SK-N-SH treated with all-trans-retinoic acid at 6 μM for 48 hours (cell line): ENCODE measurements around the gene SLAMF1.

Experiments used
- ATAC-seq: fragments of 200-7000 bp; cut with Tn5 transposase; 3 replicates; pipeline ENCODE4 v1.9.1; 2020; ENCODE audit warnings: mild to moderate bottlenecking, moderate library complexity
- ARNTL ChIP-seq: fragments of 450-650 bp; formaldehyde crosslinking; IDR thresholded peaks from 2 replicates; pipeline ENCODE4 v1.5.0; 2020; ENCODE audit warnings: low read depth, mild to moderate bottlenecking, moderate library complexity, borderline replicate concordance
- CSDC2 ChIP-seq: fragments of 250-450 bp; sonication (Bioruptor Pico); IDR thresholded peaks from 2 replicates; pipeline ENCODE4 v1.5.0; 2020; ENCODE audit warnings: mild to moderate bottlenecking, moderate library complexity
- ESRRG ChIP-seq: fragments of 250-450 bp; sonication (Bioruptor Pico); IDR thresholded peaks from 2 replicates; pipeline ENCODE4 v1.6.1; 2021; ENCODE audit warnings: mild to moderate bottlenecking
- GLIS3 ChIP-seq: fragments of 250-450 bp; sonication (Bioruptor Pico); IDR thresholded peaks from 2 replicates; pipeline ENCODE4 v1.5.0; 2020; ENCODE audit warnings: mild to moderate bottlenecking, moderate library complexity
- ISL1 ChIP-seq: fragments of 250-450 bp; sonication (Bioruptor Pico); IDR thresholded peaks from 2 replicates; pipeline ENCODE4 v2.1.2; 2022; ENCODE audit warnings: mild to moderate bottlenecking, moderate library complexity
- OSR1 ChIP-seq: fragments of 250-450 bp; sonication (Bioruptor Pico); IDR thresholded peaks from 2 replicates; pipeline ENCODE4 v1.8.0; 2022; ENCODE audit warnings: moderate library complexity, mild to moderate bottlenecking, inconsistent platforms
- PPARA ChIP-seq: fragments of 250-450 bp; sonication (Bioruptor Pico); IDR thresholded peaks from 2 replicates; pipeline ENCODE4 v1.5.0; 2020; ENCODE audit warnings: mild to moderate bottlenecking, borderline replicate concordance
- RARB ChIP-seq: fragments of 250-450 bp; sonication (Bioruptor Pico); IDR thresholded peaks from 2 replicates; pipeline ENCODE4 v1.8.0; 2021; ENCODE audit warnings: mild to moderate bottlenecking, moderate library complexity
- SNAI2 ChIP-seq: fragments of 250-450 bp; sonication (Bioruptor Pico); IDR thresholded peaks from 2 replicates; pipeline ENCODE4 v1.5.0; 2020; ENCODE audit warnings: mild to moderate bottlenecking, moderate library complexity
- TCF4 ChIP-seq: fragments of 250-450 bp; sonication (Bioruptor Pico); IDR thresholded peaks from 2 replicates; pipeline ENCODE4 v1.8.0; 2021; ENCODE audit warnings: mild to moderate bottlenecking, moderate library complexity, borderline replicate concordance
- TOX ChIP-seq: fragments of 250-450 bp; sonication (Bioruptor Pico); IDR thresholded peaks from 2 replicates; pipeline ENCODE4 v1.8.0; 2021; ENCODE audit warnings: mild to moderate bottlenecking, moderate library complexity, borderline replicate concordance
- ZC3H10 ChIP-seq: fragments of 250-450 bp; sonication (Bioruptor Pico); IDR thresholded peaks from 2 replicates; pipeline ENCODE4 v1.5.1; 2021; ENCODE audit warnings: mild to moderate bottlenecking, moderate library complexity
- ZNF565 ChIP-seq: fragments of 450-650 bp; formaldehyde crosslinking; conservative IDR thresholded peaks from 2 replicates; pipeline ENCODE4 v1.5.0; 2020; ENCODE audit warnings: low read depth, mild to moderate bottlenecking, moderate library complexity
- ZNF70 ChIP-seq: fragments of 450-650 bp; formaldehyde crosslinking; IDR thresholded peaks from 2 replicates; pipeline ENCODE4 v1.5.0; 2020; ENCODE audit warnings: mild to moderate bottlenecking, moderate library complexity
- ZNF8 ChIP-seq: fragments of 450-650 bp; formaldehyde crosslinking; IDR thresholded peaks from 2 replicates; pipeline ENCODE4 v1.5.0; 2020; ENCODE audit warnings: mild to moderate bottlenecking, moderate library complexity
- TF ChIP-seq, protein P1 (sequence below): fragments of 250-450 bp; sonication (Bioruptor Pico); IDR thresholded peaks from 2 replicates; pipeline ENCODE4 v1.8.0; 2020; ENCODE audit warnings: mild to moderate bottlenecking, moderate library complexity, borderline replicate concordance
- TF ChIP-seq, protein P2 (sequence below): fragments of 250-450 bp; sonication (Bioruptor Pico); IDR thresholded peaks from 2 replicates; pipeline ENCODE4 v1.8.0; 2021; ENCODE audit warnings: low read depth, mild to moderate bottlenecking, moderate library complexity, borderline replicate concordance
- TF ChIP-seq, protein P3 (sequence below): fragments of 250-450 bp; sonication (Bioruptor Pico); IDR thresholded peaks from 2 replicates; pipeline ENCODE4 v1.5.0; 2020; ENCODE audit warnings: mild to moderate bottlenecking, moderate library complexity
- TF ChIP-seq, protein P4 (sequence below): fragments of 250-450 bp; sonication (Bioruptor Pico); IDR thresholded peaks from 2 replicates; pipeline ENCODE4 v1.5.1; 2020; ENCODE audit warnings: low read depth, mild to moderate bottlenecking, moderate library complexity
- TF ChIP-seq, protein P5 (sequence below): fragments of 250-450 bp; sonication (Bioruptor Pico); IDR thresholded peaks from 2 replicates; pipeline ENCODE4 v1.5.1; 2021; ENCODE audit warnings: mild to moderate bottlenecking, moderate library complexity

SLAMF1 gene

DNA sequence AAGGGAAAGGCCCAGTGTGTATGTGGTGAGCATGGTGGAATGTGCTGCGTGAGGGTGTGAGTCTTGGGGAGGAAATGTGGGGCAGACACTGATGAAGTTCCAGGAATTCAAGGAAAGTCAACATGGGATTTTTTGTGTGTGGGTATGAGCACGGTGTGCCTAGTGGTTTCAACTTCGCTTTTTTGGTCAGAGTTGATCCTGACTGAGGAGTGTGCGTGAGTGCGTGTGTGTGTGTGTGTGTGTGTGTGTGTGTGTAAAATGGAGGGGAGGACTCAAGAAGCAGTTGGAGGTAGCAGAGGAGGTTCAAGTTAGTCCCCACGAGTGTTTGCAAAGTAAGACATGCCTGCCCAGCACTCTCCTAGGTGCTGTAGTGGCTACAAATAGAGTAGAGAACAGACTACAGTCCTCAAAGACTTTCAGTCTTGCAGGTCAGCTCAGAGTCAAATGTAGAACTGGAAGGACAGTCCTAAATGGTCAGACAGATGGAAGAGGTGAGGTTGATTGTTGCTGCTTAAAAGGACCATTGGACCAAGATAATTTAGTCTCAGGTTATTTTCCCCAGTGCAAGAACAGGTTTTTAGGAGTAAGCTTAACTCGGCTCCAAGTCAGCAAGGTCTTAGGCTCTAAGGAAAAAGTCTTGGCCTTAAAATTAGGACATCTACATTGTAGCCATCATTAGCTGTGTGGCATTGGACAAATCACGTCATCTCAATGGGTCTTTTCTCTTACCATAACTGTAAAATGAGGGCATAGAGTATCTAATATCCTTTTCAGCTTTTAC lies 25.0 kb downstream of the SLAMF1 start:
- no peak for ATAC-seq

DNA sequence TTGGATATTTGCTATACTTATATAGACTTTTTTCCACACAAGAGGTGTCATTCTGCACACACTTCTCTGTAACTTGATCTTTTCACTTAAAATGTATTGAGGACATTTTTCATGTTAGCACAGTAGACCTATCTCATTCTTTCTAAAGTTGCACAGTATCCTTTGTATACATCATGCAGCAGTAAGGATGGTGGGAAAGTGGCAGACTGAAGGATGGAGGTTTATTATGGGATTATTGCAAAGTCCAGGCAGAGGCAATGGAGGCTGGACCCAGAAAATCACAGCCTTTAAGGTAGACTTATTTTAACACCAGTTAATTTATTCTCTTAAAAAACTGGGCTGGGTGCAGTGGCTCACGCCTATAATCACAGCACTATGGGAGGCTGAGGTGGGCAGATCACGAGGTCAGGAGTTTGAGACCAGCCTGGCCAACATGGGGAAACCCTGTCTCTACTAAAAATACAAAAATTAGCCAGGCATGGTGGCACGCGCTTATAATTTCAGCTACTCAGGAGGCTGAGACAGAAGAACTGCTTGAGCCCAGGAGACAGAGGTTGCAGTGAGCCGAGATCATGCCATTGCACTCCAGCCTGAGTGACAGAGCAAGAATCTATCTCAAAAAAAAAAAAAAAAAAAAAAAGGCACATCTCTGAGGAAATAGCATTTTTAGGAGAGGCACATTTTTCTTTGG lies 25.8 kb downstream of the SLAMF1 start:
- no peak for ATAC-seq

More for the DNA sequence above, 25.0 kb downstream of the SLAMF1 start:
- TF ChIP-seq, protein P1, sequence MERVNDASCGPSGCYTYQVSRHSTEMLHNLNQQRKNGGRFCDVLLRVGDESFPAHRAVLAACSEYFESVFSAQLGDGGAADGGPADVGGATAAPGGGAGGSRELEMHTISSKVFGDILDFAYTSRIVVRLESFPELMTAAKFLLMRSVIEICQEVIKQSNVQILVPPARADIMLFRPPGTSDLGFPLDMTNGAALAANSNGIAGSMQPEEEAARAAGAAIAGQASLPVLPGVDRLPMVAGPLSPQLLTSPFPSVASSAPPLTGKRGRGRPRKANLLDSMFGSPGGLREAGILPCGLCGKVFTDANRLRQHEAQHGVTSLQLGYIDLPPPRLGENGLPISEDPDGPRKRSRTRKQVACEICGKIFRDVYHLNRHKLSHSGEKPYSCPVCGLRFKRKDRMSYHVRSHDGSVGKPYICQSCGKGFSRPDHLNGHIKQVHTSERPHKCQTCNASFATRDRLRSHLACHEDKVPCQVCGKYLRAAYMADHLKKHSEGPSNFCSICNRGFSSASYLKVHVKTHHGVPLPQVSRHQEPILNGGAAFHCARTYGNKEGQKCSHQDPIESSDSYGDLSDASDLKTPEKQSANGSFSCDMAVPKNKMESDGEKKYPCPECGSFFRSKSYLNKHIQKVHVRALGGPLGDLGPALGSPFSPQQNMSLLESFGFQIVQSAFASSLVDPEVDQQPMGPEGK (CRISPR knock-in tag) = no peak
- TF ChIP-seq TCF4 (no peak), ISL1 (CRISPR knock-in tag) (no peak), OSR1 (CRISPR knock-in tag) (no peak), CSDC2 (no peak), ZNF8 (CRISPR knock-in tag) (no peak), RARB (no peak), TOX (CRISPR knock-in tag) (no peak), GLIS3 (CRISPR knock-in tag) (no peak), SNAI2 (CRISPR knock-in tag) (no peak), PPARA (CRISPR knock-in tag) (no peak), ZNF565 (no peak), ZNF70 (CRISPR knock-in tag) (no peak), ZC3H10 (CRISPR knock-in tag) (no peak), ESRRG (no peak)
- TF ChIP-seq, protein P2, sequence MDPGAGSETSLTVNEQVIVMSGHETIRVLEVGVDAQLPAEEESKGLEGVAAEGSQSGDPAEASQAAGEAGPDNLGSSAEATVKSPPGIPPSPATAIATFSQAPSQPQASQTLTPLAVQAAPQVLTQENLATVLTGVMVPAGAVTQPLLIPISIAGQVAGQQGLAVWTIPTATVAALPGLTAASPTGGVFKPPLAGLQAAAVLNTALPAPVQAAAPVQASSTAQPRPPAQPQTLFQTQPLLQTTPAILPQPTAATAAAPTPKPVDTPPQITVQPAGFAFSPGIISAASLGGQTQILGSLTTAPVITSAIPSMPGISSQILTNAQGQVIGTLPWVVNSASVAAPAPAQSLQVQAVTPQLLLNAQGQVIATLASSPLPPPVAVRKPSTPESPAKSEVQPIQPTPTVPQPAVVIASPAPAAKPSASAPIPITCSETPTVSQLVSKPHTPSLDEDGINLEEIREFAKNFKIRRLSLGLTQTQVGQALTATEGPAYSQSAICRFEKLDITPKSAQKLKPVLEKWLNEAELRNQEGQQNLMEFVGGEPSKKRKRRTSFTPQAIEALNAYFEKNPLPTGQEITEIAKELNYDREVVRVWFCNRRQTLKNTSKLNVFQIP (CRISPR knock-in tag) = no peak
- TF ChIP-seq, protein P3, sequence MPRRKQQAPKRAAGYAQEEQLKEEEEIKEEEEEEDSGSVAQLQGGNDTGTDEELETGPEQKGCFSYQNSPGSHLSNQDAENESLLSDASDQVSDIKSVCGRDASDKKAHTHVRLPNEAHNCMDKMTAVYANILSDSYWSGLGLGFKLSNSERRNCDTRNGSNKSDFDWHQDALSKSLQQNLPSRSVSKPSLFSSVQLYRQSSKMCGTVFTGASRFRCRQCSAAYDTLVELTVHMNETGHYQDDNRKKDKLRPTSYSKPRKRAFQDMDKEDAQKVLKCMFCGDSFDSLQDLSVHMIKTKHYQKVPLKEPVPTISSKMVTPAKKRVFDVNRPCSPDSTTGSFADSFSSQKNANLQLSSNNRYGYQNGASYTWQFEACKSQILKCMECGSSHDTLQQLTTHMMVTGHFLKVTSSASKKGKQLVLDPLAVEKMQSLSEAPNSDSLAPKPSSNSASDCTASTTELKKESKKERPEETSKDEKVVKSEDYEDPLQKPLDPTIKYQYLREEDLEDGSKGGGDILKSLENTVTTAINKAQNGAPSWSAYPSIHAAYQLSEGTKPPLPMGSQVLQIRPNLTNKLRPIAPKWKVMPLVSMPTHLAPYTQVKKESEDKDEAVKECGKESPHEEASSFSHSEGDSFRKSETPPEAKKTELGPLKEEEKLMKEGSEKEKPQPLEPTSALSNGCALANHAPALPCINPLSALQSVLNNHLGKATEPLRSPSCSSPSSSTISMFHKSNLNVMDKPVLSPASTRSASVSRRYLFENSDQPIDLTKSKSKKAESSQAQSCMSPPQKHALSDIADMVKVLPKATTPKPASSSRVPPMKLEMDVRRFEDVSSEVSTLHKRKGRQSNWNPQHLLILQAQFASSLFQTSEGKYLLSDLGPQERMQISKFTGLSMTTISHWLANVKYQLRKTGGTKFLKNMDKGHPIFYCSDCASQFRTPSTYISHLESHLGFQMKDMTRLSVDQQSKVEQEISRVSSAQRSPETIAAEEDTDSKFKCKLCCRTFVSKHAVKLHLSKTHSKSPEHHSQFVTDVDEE = no peak
- TF ChIP-seq, protein P4, sequence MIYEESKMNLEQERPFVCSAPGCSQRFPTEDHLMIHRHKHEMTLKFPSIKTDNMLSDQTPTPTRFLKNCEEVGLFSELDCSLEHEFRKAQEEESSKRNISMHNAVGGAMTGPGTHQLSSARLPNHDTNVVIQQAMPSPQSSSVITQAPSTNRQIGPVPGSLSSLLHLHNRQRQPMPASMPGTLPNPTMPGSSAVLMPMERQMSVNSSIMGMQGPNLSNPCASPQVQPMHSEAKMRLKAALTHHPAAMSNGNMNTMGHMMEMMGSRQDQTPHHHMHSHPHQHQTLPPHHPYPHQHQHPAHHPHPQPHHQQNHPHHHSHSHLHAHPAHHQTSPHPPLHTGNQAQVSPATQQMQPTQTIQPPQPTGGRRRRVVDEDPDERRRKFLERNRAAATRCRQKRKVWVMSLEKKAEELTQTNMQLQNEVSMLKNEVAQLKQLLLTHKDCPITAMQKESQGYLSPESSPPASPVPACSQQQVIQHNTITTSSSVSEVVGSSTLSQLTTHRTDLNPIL (CRISPR knock-in tag) = no peak

More for the DNA sequence above, 25.8 kb downstream of the SLAMF1 start:
- TF ChIP-seq ISL1 (CRISPR knock-in tag) (no peak), ARNTL (CRISPR knock-in tag) (no peak), GLIS3 (CRISPR knock-in tag) (no peak), SNAI2 (CRISPR knock-in tag) (no peak), ZNF8 (CRISPR knock-in tag) (no peak), TCF4 (no peak)
- TF ChIP-seq, protein P4 (CRISPR knock-in tag) = no peak
- TF ChIP-seq, protein P1 (CRISPR knock-in tag) = no peak
- TF ChIP-seq, protein P5, sequence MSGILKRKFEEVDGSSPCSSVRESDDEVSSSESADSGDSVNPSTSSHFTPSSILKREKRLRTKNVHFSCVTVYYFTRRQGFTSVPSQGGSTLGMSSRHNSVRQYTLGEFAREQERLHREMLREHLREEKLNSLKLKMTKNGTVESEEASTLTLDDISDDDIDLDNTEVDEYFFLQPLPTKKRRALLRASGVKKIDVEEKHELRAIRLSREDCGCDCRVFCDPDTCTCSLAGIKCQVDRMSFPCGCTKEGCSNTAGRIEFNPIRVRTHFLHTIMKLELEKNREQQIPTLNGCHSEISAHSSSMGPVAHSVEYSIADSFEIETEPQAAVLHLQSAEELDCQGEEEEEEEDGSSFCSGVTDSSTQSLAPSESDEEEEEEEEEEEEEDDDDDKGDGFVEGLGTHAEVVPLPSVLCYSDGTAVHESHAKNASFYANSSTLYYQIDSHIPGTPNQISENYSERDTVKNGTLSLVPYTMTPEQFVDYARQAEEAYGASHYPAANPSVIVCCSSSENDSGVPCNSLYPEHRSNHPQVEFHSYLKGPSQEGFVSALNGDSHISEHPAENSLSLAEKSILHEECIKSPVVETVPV = no peak
- TF ChIP-seq, protein P3 = no peak
